Measurements from ENCODE around the gene CSTF2T.
"Not testable (repeated sequence)": the region's sequence is repeated elsewhere in the genome, so short reads cannot be mapped to it uniquely, and the experiment has no call there.

CSTF2T gene

DNA sequence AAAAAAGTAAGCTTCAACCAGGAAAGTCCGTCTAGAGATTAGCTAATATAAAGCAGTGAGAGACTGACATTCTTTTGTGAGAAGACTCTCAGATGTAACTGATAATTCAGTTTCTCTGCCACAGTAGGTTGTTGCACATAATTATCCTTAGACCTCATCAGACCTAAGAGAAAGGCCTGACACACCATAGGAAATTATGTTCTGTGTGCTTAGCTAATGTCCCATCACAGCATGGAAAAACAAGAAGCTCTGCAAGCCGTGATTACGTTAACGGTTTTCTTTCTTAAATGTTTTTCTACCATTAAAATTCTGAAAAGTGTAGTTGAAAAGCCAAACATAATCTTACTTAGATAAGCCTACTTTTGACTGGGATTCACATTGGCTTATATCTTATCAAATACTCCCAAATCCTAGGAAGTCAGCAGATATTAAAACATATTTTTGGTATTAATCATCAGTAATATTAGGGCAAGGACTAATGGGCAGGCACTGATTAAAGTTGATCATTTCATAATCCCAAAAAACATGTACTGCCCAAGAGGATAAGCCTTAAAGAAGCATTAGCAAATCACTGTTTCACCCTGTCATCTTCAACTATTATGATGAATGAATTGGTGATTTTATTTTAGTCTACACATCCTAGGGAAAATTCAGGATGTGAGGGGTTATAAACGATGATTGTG is 5.2 kb downstream of the CSTF2T start:
- no peak for DNase-seq

DNA sequence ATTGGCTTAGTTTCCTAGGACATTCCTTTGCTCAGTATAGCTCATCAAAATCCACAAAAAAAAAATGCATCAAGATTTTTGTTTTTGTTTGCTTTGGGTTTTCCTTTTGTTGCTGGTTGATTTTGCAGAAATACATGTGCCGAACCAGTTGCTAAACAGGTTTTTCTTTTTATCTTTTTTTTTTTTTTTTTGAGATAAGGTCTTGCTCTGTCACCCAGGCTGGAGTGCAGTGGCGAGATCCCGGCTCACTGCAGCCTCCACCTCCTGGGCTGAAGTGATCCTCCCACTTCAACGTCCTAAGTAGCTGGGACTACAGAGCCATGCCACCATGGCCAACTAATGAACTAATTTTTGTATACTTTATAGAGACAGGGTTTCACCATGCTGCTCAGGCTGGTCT is 8.3 kb downstream of the CSTF2T start:
- no peak for DNase-seq

DNA sequence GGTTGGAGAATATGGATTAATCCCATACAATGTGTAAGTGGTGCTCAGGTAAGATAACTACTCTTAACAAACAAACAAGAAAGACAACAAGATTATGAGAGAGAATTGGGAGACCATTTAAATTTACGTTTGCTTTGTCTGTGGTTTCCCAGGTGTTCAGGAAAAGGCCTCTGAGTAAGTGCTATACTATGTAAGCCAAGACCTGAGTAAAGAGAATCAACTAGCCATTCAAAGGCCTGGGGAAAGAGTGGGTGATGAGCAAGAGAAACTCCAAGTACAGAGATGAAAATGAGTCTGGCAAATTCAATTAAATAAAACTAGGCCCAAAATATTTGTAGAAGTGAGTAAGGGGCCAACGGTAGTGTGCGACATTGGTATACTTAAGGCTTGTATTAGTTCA is 9.9 kb downstream of the CSTF2T start:
- DNase-seq = no peak

DNA sequence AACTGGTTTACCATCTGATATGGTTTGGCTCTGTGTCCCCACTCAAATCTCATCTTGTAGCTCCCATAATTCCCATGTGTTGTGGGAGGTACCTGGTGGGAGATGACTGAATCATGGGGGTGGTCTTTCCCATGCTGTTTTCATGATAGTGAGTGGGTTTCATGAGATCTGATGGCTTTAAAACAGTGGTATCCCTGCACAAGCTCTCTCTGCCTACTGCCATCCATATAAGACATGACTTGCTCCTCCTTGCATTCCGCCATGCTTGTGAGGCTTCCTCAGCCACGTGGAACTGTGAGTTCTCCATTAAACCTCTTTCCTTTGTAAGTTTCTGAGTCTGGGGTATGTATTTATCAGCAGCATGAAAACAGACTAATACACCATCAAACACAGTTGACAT is 10.6 kb downstream of the CSTF2T start:
- not testable (repeated sequence) for DNase-seq

DNA sequence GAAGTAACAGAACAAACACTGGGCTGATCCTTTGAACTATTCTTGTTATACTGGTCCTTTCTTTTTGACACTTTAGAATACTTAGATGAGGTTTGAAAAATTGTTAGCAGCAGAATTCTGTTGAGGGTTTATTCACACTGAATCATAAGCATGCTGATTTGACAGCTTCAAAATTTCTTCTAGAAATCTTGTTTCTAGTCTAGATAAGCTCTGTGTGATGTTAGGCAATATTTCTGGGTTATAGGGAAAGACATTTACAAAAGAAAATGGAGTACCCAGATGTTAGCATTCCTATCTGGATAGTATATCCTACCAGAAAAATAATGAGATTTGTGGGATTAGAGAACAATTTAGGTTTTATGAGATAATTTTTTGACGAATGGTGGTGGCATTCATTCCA is 12.1 kb downstream of the CSTF2T start:
- DNase-seq = no peak

DNA sequence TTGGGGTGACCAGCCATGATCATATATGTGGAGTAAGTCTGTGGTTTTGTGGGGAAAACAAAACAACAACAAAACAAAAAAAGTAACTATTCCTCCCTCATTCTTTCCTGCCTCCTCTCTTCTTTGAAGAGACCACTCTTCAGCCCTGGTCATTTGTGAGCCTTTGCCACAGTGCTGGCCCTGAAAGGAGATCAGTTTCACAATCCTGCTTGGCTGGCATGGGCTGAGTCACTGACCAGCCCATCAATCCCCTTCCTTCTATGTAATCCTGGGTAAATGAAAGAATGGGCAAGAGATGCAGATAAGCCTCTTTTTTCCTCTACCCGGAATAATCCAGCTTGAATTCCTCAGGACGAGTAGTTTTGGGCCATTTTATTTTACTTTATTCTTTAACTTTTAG is 13.6 kb downstream of the CSTF2T start:
- no peak for DNase-seq

DNA sequence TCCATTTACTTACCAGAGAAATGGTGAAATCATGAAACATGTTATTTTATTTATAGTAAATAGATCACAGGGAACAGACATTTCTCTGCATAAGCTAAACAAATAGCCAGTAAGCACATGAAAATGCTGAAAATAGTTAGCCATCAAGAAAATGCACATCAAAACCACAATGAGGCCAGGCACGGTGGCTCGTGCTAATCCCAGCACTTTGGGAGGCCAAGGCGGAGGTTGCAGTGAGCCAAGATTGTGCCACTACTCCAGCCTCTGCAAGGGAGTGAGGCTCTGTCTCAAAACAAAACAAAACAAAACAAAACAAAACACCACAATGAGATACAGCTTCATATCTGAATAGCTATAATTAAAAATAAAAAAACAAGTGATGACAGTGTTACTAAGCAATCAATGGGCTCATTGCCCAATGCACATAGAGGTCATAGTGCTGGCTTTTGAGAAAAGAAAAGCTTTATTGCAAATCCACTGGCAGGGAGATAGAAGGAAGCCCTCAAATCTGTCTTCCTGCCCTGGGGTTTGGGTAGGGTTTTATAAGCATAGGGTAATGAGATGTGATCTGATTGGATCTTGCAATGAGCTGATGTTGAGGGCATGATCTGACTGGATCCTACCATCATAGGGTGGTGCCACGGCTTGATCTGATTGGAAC is 16.2 kb downstream of the CSTF2T start:
- DNase-seq = no peak

DNA sequence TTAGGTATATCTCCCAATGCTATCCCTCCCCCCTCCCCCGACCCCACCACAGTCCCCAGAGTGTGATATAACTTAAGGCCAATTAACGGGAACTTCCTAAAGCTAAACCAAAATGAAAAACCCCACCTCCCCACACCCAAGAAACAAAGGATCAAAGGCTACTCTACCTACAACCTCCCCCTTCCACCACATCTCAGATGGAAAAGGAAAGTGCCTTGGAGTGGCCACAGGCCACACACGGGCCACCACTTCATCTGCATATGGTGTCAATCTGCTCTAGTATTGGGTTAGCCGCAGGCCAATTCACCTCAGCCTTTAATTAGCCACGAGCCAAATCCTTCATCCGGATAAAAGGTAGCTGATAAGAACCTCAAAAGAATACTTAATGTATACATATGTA is 19.6 kb downstream of the CSTF2T start:
- no peak for DNase-seq

DNA sequence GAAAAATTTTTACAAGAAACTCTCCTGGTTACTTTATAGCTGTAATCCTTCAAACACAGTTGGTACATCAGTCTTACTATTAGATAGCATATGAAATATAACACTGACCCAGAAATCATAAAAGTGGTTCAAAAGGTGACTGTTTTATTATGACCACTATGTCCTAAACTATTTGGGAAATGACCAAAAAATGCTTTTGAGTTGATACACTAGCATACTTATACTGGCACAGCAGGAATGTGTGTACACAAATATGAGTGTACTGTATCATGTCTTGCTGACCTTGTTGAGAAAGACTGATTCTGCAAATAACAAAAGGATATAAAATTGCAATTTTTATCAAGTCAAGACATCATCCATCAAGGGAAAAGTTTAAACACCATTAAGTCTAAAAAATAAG is 24.3 kb downstream of the CSTF2T start:
- no peak for DNase-seq

DNA sequence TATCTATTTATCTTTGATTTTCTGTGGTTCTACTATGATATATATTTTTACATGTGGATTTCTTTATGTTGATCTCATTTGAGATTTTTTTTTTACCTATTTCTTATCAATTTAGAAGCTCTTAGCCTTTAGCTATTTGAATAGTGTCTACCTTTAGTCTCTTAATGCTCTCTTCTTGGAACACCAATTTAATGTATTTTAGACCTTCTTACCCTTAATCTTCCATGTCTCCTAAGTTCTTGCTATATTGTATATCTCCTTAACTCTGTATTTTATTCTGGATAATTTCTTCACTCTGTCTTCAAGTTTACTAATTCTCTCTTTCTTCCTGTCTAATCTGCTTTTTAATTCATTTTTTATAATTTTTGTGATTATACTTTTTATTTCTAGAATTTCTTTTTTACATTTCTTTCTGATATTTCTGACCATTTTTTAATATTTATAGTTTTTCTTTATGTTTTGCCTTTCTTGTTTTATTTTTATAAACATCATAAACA is 27.3 kb downstream of the CSTF2T start:
- DNase-seq = no peak

DNA sequence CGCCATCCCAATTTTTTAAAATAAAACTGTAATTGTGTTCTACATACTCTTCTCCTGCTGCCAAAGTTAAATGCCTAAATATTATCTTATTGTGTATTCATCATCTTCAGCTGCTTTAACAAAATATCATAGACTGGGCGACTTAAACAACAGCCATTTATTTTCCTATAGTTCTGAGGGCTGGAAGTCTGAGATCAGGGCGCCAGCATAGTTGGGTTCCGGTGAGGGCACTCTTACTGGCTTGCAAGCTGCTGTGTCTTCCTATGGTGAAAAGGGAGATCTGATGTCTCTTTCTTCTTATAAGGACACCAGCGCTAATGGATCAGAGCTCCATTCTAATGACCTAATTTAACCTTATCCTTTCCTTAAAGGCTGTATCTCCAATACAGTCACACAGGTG is 30.4 kb downstream of the CSTF2T start:
- DNase-seq = no peak

DNA sequence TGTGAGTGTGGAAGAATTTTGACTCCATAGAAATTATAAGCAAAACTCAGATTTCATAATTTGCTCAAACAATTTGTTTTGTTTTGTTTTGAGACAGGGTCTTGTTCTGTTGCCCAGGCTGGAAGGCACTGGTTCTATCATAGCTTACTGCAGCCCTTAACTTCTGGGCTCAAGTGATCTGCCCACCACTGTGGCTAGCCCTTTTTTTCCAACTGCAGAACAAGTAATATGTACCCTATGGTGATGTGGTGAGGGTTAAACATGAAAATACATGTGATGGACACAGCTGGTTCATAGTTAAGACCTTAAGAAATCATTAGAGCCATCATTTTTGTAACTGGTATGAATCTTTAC is 31.1 kb downstream of the CSTF2T start:
- no peak for DNase-seq

DNA sequence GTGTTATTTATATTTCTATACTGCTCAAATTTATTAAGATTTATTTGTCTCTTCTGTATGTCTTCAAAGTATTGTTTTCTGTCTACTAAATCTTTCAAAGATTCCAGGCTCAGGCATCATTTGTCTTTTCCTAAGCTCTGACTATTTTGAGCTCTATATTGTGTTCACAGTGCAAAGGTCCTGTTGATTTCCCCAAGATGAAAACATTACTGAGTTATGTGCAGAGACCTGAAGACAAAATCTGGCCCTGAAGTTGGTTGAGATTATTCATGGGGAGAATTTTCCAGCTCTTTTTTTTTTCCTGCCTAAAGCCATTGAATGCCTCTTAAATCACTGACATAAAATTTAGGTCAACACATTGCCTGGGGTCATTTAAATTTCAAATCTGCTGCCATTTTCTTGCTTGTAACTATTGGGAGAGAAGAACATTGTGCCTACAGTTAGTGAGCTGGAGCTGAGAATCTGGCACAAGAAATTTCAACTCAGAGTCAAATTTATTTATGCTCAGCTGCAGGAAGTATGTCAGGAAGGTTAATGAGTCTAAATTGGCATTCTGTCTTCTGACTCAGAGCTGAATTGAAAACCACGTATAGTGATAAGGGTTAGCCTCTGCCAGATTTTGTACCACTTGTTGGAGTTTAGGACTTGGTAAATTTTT is 31.6 kb downstream of the CSTF2T start:
- DNase-seq = no peak

DNA sequence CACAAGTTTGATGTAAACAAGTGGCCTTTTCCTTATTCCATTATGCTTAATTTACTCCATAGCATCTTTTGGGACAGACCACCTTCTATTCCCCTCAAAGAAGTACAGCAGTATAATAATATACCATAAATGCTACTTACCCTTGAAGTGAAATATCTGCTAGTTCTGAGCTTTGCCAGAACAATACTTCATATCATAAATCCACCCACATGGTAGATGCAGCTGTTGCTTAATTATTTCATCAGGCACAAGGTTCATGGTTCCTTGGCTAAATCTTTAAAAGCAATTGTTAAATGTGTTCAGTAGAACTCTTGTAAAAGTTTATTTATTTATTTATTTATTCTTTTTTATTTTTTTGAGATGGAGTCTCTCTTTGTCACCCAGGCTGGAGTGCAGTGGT is 32.9 kb downstream of the CSTF2T start:
- no peak for DNase-seq

DNA sequence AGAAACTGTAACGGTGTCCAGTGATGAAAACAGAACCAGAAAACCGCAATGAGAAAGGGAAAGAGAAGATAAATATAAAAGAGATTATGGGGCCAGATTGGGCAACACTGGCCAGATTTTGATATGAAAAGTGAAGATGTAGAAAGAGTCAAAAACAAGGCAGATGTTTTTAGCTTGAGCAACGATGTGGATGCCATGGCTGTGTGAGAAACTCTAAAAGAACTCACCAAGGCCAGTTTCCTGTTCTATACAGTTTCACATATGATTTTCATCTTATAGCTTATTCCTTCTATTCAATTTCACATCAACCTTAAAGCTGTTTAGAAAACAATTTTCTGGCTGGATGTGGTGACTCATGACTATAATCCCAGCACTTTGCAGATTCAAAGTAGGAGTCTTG is 36.3 kb downstream of the CSTF2T start:
- no peak for DNase-seq

DNA sequence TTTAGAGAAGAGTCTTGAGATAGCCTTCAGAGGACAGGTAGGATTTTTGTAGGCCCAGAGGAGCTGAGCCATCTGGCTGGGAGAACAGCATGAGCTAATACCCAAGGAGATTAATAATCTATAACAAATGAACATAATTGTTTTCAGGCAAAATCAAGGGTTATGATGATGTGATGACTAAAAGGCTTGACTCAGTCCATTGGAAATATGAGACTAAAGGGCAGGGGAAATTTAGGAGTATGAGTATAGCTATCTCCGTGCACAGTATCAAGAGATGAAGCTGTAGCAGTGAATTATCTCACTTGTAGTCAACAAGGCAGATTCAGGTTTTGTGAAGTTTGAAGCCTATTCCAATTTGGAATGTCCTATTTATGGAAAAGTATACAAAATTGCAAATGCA is 40.1 kb downstream of the CSTF2T start:
- DNase-seq = no peak

DNA sequence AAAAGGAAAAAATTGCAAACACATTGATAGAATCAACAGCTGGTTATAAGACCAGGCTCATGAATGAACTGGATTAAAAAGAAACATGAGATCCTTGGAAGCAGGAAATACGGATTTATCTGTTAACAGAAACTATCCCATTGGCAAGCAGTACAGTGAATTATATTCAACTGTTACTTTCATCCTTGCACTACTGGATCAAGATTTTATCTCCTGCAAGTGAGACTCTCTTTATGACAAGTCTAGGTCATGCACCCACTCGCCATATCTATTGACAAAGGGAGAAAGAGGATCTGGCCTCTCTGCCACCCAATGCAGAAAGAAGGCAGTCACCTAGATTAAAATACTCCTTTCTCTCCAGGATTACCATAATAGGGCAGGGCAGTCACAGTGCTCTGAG is 41.4 kb downstream of the CSTF2T start:
- no peak for DNase-seq

DNA sequence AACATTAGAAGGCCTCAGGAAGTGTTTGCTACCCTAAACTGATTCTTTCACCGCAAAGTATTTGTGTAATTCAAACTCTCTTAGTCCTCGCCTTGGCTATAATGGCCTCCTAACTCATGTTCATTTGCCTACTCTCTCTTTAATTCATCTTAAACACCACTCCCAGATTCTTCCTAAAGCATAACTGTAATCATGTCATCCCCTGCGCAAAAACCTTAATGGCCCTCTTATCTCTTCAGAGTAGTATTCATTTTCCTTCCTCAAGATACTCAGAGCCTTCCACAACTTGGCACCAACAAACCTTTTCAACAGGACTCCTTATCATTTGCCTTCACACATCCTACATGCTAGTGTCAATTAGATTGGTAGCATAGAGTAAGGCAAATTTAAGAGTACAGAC is 42.9 kb downstream of the CSTF2T start:
- DNase-seq = no peak

DNA sequence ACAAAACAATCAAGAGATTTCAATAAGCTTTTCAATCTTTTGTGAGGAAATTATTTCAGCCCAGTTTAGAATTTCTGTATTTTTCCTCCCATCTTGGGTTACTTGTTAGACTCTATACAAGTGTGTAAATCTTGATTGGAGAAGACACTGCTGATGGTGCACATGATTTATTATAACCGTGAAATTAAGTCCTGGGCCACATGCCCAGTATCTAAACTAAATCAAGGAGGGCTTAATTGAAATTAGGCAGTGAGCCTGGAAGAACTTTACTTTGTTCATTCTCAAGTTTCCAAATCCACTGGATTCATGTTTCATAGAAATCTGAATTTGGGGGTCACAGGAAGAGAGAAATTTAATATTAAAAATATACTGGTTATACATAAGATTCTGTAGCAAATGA is 44.5 kb downstream of the CSTF2T start:
- no peak for DNase-seq

DNA sequence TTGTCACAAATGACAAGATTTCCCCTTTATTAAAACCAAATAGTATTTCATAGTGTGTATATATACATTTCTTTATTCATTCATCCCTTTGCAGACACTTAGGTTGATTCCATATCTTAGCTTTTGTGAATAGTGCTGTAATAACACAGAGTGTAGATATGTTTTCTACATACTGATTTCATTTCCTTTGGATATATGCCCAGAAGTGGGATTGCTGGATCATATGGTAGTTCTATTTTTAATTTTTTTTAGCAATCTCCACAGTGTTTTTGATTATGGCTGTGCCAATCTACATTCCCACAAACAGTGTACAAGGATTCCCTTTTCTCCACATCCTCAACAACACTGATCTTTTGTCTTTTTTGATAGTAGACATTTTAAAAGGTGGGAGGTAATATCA is 46.4 kb downstream of the CSTF2T start:
- DNase-seq = no peak

DNA sequence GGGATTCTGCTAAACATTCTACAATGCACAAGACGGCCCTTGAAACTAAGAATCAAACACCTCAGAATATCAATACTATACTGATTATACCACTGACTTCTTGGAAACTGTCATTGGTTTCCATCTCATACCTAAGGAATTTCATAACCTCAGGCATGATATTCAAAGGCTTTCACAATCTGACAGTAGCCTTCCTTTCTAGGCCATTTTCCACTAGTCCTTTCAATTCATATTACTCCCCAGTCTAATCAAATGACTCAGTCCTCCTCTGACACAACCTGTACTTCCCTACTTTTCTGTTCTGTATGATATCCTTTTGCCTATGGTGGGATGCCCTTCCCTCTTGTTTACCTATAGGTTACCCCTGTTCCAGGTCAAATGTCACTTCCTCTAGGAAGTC is 48.3 kb downstream of the CSTF2T start:
- DNase-seq = no peak

DNA sequence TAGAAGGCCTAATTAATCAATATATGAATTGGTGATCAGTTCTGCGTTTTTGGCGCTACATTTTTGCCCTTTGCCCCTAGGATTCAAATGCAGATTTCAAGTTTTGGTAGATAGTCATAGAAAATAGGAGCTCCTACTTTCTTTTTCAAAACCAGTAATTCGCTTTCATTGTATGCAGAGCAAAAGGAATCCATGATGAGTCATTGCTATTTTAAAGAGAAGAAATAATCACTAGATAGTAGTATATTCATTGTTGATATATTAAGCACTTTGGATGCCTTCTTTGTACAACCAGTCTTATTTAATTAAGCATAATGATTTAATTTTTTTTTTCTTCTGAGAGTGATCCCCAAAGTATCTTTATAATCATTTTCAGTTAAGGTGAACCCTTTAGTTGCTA is 50.3 kb downstream of the CSTF2T start:
- DNase-seq = no peak

Data from NCI-H510A (cell line).